ENCODE data around the gene PATL2. TPM values are rescaled to one million over a fixed set of nuclear protein-coding genes. Genes with fewer than 3 reads are reported as not detected.

PATL2 gene
- total RNA-seq, 1 donor from 2014 or later = 0.33 TPM

DNA sequence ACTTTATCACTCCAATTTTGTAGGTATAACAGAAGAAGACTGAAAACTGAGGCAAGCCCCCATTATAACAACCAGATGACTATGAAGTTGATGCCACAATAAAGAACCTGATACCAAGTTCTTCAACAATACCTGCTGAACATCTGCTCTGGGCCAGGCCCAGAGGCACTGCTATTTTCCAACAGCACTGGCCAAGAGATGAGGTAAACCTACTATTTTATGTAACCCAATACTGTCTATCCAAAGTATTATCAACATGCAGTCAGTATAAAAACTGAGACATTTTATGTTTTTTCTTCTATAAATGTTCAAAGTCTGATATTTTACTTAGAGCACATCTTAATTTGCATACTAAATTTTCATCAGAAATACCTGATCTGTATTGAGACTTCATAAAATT lies 53.7 kb downstream of the PATL2 start:
- H3K27me3 ChIP-seq (ENCODE audit: control insufficient read depth, insufficient read depth, low read length) = no peaks in the 10 kb centered on the region
- TF ChIP-seq, protein P1, sequence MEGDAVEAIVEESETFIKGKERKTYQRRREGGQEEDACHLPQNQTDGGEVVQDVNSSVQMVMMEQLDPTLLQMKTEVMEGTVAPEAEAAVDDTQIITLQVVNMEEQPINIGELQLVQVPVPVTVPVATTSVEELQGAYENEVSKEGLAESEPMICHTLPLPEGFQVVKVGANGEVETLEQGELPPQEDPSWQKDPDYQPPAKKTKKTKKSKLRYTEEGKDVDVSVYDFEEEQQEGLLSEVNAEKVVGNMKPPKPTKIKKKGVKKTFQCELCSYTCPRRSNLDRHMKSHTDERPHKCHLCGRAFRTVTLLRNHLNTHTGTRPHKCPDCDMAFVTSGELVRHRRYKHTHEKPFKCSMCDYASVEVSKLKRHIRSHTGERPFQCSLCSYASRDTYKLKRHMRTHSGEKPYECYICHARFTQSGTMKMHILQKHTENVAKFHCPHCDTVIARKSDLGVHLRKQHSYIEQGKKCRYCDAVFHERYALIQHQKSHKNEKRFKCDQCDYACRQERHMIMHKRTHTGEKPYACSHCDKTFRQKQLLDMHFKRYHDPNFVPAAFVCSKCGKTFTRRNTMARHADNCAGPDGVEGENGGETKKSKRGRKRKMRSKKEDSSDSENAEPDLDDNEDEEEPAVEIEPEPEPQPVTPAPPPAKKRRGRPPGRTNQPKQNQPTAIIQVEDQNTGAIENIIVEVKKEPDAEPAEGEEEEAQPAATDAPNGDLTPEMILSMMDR (IDR thresholded peaks at IDR 0.05; ENCODE audit: insufficient read depth, low read length, poor library complexity, severe bottlenecking) = no peak
- H3K4me3 ChIP-seq (ENCODE audit: low read depth, low read length) = no peak overlapping the region
- no peak for DNase-seq (ENCODE audit: low read depth)
- H3K36me3 ChIP-seq (ENCODE audit: control insufficient read depth, insufficient read depth, low read length) = no peaks in the 10 kb centered on the region

DNA sequence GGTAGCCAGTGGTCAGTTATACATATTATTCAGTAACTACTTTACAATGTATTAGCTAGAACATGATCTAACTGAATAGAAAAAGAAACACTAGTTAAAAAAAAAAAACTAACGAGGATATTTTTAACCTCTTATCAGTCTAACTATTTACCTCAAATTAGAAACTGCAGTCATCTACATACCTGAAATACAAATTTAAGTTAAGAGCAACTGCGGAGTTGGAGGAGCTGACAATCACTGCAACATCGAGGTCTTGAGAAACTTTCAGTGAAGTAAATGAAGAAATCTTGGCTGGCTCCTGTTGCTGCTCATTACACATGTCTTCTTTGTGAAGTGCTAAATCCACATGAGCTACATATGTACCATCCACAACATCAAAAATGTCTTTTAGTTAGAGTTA lies 54.2 kb downstream of the PATL2 start:
- Histone ChIP-seq H3K36me3 (ENCODE audit: control insufficient read depth, insufficient read depth, low read length) (no peaks in the 10 kb centered on the region), H3K4me3 (ENCODE audit: low read depth, low read length) (no peak overlapping the region), H3K27me3 (ENCODE audit: control insufficient read depth, insufficient read depth, low read length) (no peaks in the 10 kb centered on the region)
- DNase-seq (ENCODE audit: low read depth) = no peak
- TF ChIP-seq, protein P1 (IDR thresholded peaks at IDR 0.05; ENCODE audit: insufficient read depth, low read length, poor library complexity, severe bottlenecking) = no peak

DNA sequence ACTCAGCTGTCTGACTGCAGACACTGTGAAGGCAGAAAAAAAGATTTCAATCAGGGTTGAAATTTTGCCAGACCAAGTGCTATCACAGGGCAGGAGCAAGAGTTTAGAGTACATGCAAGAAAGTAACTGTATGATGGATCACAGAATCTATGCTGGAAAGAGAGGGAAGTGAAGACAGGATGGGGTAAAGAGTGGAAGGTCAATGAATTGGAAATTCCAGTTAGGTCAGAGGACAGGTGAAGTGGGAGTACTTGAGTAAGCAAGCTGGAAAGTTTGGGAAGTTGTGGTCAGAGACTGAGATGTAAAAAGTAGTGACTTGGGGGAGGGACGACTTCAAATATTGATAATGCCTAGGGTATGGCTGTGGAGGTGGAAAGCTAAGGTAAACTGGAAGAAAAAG lies 54.8 kb downstream of the PATL2 start:
- no peak overlapping the region for H3K4me3 ChIP-seq (ENCODE audit: low read depth, low read length)
- H3K27me3 ChIP-seq (ENCODE audit: control insufficient read depth, insufficient read depth, low read length) = no peaks in the 10 kb centered on the region
- TF ChIP-seq, protein P1 (IDR thresholded peaks at IDR 0.05; ENCODE audit: insufficient read depth, low read length, poor library complexity, severe bottlenecking) = no peak
- peaks cover 2% of the 10 kb centered on the region for H3K36me3 ChIP-seq (ENCODE audit: control insufficient read depth, insufficient read depth, low read length)
- no peak for DNase-seq (ENCODE audit: low read depth)

DNA sequence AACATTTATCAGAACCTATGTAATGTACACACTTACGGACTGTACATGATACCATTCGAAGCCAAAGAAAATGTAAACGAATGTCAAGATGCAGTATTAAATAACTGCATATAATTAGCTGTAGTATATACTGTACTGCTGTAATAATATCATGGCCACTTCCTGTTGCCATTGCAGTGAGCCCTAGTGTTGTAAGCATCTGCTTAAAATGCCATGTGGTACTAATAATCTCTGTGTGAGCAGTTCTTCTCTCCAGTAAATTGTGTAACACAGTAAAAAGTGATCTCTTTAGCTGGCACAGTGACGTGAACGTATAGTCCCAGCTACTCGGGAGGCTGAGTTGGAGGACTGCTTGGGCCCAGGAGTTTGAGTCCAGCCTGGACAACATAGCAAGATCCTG lies 56.3 kb downstream of the PATL2 start:
- TF ChIP-seq, protein P1 (IDR thresholded peaks at IDR 0.05; ENCODE audit: insufficient read depth, low read length, poor library complexity, severe bottlenecking) = no peak
- H3K27me3 ChIP-seq (ENCODE audit: control insufficient read depth, insufficient read depth, low read length) = no peaks in the 10 kb centered on the region
- H3K36me3 ChIP-seq (ENCODE audit: control insufficient read depth, insufficient read depth, low read length) = peaks cover 2% of the 10 kb centered on the region
- H3K4me3 ChIP-seq (ENCODE audit: low read depth, low read length) = no peak overlapping the region
- no peak for DNase-seq (ENCODE audit: low read depth)

DNA sequence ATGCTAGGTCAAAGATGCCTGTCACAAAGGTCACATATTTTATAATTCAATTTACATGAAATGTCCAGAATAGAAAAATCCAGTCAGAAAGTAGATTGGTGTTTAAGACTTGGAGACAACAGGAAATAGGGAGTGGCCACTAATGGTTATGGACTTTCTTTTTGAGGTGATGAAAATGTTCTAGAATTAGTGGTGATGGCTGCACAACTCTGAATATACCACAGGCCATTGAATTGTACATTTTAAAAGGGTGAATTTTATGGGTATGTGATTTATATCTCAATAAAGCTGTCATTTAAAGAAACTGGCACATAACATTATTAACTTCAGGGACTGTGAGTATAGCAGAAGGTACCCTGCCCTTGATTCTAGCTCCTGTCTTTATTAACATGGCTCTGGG lies 63.5 kb downstream of the PATL2 start:
- Histone ChIP-seq H3K27me3 (ENCODE audit: control insufficient read depth, insufficient read depth, low read length) (no peaks in the 10 kb centered on the region), H3K36me3 (ENCODE audit: control insufficient read depth, insufficient read depth, low read length) (peaks cover 2% of the 10 kb centered on the region), H3K4me3 (ENCODE audit: low read depth, low read length) (no peak overlapping the region)
- DNase-seq (ENCODE audit: low read depth) = no peak
- TF ChIP-seq, protein P1 (IDR thresholded peaks at IDR 0.05; ENCODE audit: insufficient read depth, low read length, poor library complexity, severe bottlenecking) = no peak

DNA sequence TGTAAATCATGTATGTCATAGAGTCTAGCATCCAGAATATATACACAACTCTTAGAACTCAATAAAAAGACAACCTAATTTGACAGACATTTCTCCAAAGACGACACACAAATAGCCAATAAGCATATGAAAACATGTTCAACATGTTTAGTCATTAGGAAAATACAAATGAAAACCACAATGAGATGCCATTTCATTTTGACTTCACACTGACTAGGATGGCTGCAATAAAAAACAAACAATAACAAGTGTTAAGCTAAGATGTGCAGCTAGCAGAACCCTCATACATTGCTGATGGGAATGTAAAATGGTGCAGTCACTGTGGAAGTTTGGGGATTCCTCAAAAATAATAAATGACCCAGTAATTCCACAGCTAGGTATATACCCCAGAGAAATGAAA lies 64.1 kb downstream of the PATL2 start:
- H3K4me3 ChIP-seq (ENCODE audit: low read depth, low read length) = no peak overlapping the region
- H3K27me3 ChIP-seq (ENCODE audit: control insufficient read depth, insufficient read depth, low read length) = no peaks in the 10 kb centered on the region
- H3K36me3 ChIP-seq (ENCODE audit: control insufficient read depth, insufficient read depth, low read length) = peaks cover 2% of the 10 kb centered on the region
- TF ChIP-seq, protein P1 (IDR thresholded peaks at IDR 0.05; ENCODE audit: insufficient read depth, low read length, poor library complexity, severe bottlenecking) = no peak
- DNase-seq (ENCODE audit: low read depth) = no peak
